Activated T-cell treated with anti-CD3 and anti-CD28 coated beads, Interleukin-2, amount 50 U/mL, for 72 hours (primary cell): ENCODE measurements around the gene TOMM40L. TPM values are rescaled to one million over a fixed set of nuclear protein-coding genes. Genes with fewer than 3 reads are reported as not detected.
"Not testable (repeated sequence)": the region's sequence is repeated elsewhere in the genome, so short reads cannot be mapped to it uniquely, and the experiment has no call there.

ENCODE experiments used
- ATAC-seq, 2 donors: fragments of 150-1000 bp; cut with Tn5 transposase; replicated peaks in 1 of 2; 2 replicates each; pipeline ENCODE4 v1.10.0; 2021; ENCODE audit warnings: moderate library complexity in 2 of 2, mild to moderate bottlenecking in 1 of 2
- DNase-seq, 2 donors: peaks; one replicate each; pipeline ENCODE4 v3.0.0; 2021 to 2022; ENCODE audit warnings: mixed read lengths in 1 of 2
- H3K27ac Mint-ChIP-seq: one replicate; pipeline ENCODE4 v1.8.0; 2022; ENCODE audit warnings: mild to moderate bottlenecking, moderate library complexity, mixed read lengths
- H3K27me3 Mint-ChIP-seq: one replicate; pipeline ENCODE4 v1.8.0; 2022; ENCODE audit warnings: low read depth, mixed read lengths
- H3K36me3 Mint-ChIP-seq, 2 donors: one replicate each; pipeline ENCODE4 v1.8.0; 2022; ENCODE audit warnings: mixed read lengths in 2 of 2, mild to moderate bottlenecking in 1 of 2; ENCODE audit not compliant: insufficient read depth in 2 of 2
- H3K4me1 Mint-ChIP-seq: one replicate; pipeline ENCODE4 v1.8.0; 2022; ENCODE audit warnings: low read depth, mixed read lengths
- H3K4me3 Mint-ChIP-seq, 2 donors: one replicate each; pipeline ENCODE4 v1.8.0; 2022; ENCODE audit warnings: mild to moderate bottlenecking in 2 of 2, mixed read lengths in 2 of 2, moderate library complexity in 2 of 2
- H3K9me3 Mint-ChIP-seq, 2 donors: one replicate each; pipeline ENCODE4 v1.8.0; 2022; ENCODE audit warnings: mixed read lengths in 2 of 2
- total RNA-seq, 2 donors: library from RNA; stranded (reverse); gene quantifications; one replicate each; pipeline ENCODE4 v1.2.3, GENCODE V29; 2022

Gene TOMM40L
- total RNA-seq, 2 donors from 2014 or later: 10.3 to 14.6 TPM

- no peak overlapping the region for H3K27ac Mint-ChIP-seq
- no peaks in the 10 kb centered on the region for H3K9me3 Mint-ChIP-seq
- H3K4me1 Mint-ChIP-seq: peaks cover 8% of the 10 kb centered on the region
- DNase-seq: no peak
- no peaks in the 10 kb centered on the region for H3K27me3 Mint-ChIP-seq
- ATAC-seq: no peak
- no peak overlapping the region for H3K4me3 Mint-ChIP-seq
- H3K36me3 Mint-ChIP-seq: no peaks in the 10 kb centered on the region
Observed at GRCh38 chr1:161233102-161233501, 7.2 kb downstream of the TOMM40L start.

- H3K27ac Mint-ChIP-seq: no peak overlapping the region
- no peak for DNase-seq
- no peak overlapping the region for H3K4me3 Mint-ChIP-seq
- no peaks in the 10 kb centered on the region for H3K9me3 Mint-ChIP-seq
- no peaks in the 10 kb centered on the region for H3K36me3 Mint-ChIP-seq
- no peaks in the 10 kb centered on the region for H3K4me1 Mint-ChIP-seq
- ATAC-seq: no peak
- H3K27me3 Mint-ChIP-seq: peaks cover 12% of the 10 kb centered on the region
Observed at GRCh38 chr1:161235957-161236775, 10.3 kb downstream of the TOMM40L start.

- no peak within 1 kb of the TSS for H3K27ac Mint-ChIP-seq
- ATAC-seq (no peak), DNase-seq (no peak)
- H3K36me3 Mint-ChIP-seq: no peaks in the 10 kb centered on the region
- H3K4me3 Mint-ChIP-seq: no peak within 1 kb of the TSS
- H3K27me3 Mint-ChIP-seq: peaks cover 21% of the 10 kb centered on the region
- no peaks in the 10 kb centered on the region for H3K9me3 Mint-ChIP-seq
- no peaks in the 10 kb centered on the region for H3K4me1 Mint-ChIP-seq
Observed at GRCh38 chr1:161238039-161238473, 12.2 kb downstream of the TOMM40L start, which contains the start of gene NR1I3. Gene NR1I3, minus strand, starts transcription at chr1:161238203. Its CDS starts 1,638 bp downstream, at chr1:161236565.

GRCh38 chr1:161241682-161242081 lies 15.8 kb downstream of the TOMM40L start:
- no peaks in the 10 kb centered on the region for H3K36me3 Mint-ChIP-seq

GRCh38 chr1:161242313-161242712 lies 16.5 kb downstream of the TOMM40L start:
- DNase-seq (no peak), ATAC-seq (no peak)
- H3K36me3 Mint-ChIP-seq: no peaks in the 10 kb centered on the region
- no peak overlapping the region for H3K27ac Mint-ChIP-seq
- no peaks in the 10 kb centered on the region for H3K4me1 Mint-ChIP-seq
- no peaks in the 10 kb centered on the region for H3K9me3 Mint-ChIP-seq
- peaks cover 21% of the 10 kb centered on the region for H3K27me3 Mint-ChIP-seq
- no peak overlapping the region for H3K4me3 Mint-ChIP-seq

More at GRCh38 chr1:161241682-161242081, 15.8 kb downstream of the TOMM40L start:
- Mint-ChIP-seq H3K27me3 (peaks cover 21% of the 10 kb centered on the region), H3K27ac (no peak overlapping the region), H3K4me1 (no peaks in the 10 kb centered on the region), H3K9me3 (no peaks in the 10 kb centered on the region), H3K4me3 (no peak overlapping the region)
- DNase-seq (no peak), ATAC-seq (no peak)

GRCh38 chr1:161244888-161245287 lies 19.0 kb downstream of the TOMM40L start:
- no peak overlapping the region for H3K27ac Mint-ChIP-seq
- no peaks in the 10 kb centered on the region for H3K4me1 Mint-ChIP-seq
- H3K36me3 Mint-ChIP-seq: peaks cover 0 to 3% of the 10 kb centered on the region in 2 donors
- H3K27me3 Mint-ChIP-seq: peaks cover 20% of the 10 kb centered on the region
- no peaks in the 10 kb centered on the region for H3K9me3 Mint-ChIP-seq
- no peak for DNase-seq
- no peak for ATAC-seq
- no peak overlapping the region for H3K4me3 Mint-ChIP-seq

GRCh38 chr1:161250100-161250499 lies 24.2 kb downstream of the TOMM40L start:
- ATAC-seq, H3K27ac Mint-ChIP-seq, H3K36me3 Mint-ChIP-seq, DNase-seq, H3K4me3 Mint-ChIP-seq, H3K9me3 Mint-ChIP-seq, H3K4me1 Mint-ChIP-seq, H3K27me3 Mint-ChIP-seq: not testable (repeated sequence)

GRCh38 chr1:161250829-161251228 lies 25.0 kb downstream of the TOMM40L start:
- Mint-ChIP-seq H3K4me3 (no peak overlapping the region), H3K4me1 (no peaks in the 10 kb centered on the region), H3K27me3 (peaks cover 7% of the 10 kb centered on the region), H3K9me3 (no peaks in the 10 kb centered on the region), H3K36me3 (peaks cover 4 to 6% of the 10 kb centered on the region in 2 donors), H3K27ac (no peak overlapping the region)
- no peak for DNase-seq
- ATAC-seq: no peak

GRCh38 chr1:161251579-161251978 lies 25.7 kb downstream of the TOMM40L start:
- no peak for DNase-seq

GRCh38 chr1:161255302-161255701 lies 29.4 kb downstream of the TOMM40L start:
- H3K9me3 Mint-ChIP-seq: peaks cover 6 to 11% of the 10 kb centered on the region in 2 donors
- peaks cover 43% of the 10 kb centered on the region for H3K27me3 Mint-ChIP-seq
- not testable (repeated sequence) for H3K4me3 Mint-ChIP-seq, H3K27ac Mint-ChIP-seq, DNase-seq, ATAC-seq
- peaks cover 19% of the 10 kb centered on the region for H3K4me1 Mint-ChIP-seq
- H3K36me3 Mint-ChIP-seq: peaks cover 16 to 20% of the 10 kb centered on the region in 2 donors

More at GRCh38 chr1:161251579-161251978, 25.7 kb downstream of the TOMM40L start:
- Mint-ChIP-seq H3K9me3 (no peaks in the 10 kb centered on the region), H3K4me3 (no peak overlapping the region), H3K27me3 (peaks cover 10% of the 10 kb centered on the region), H3K4me1 (no peaks in the 10 kb centered on the region), H3K36me3 (peaks cover 4 to 6% of the 10 kb centered on the region in 2 donors), H3K27ac (no peak overlapping the region)
- ATAC-seq: no peak

- not testable (repeated sequence) for DNase-seq, H3K4me3 Mint-ChIP-seq, ATAC-seq, H3K27ac Mint-ChIP-seq
- Mint-ChIP-seq H3K27me3 (peaks cover 51% of the 10 kb centered on the region), H3K36me3 (peaks cover 16 to 20% of the 10 kb centered on the region in 2 donors), H3K9me3 (peaks cover 6 to 11% of the 10 kb centered on the region in 2 donors), H3K4me1 (peaks cover 25% of the 10 kb centered on the region)
Observed at GRCh38 chr1:161255955-161256520, 30.2 kb downstream of the TOMM40L start.

GRCh38 chr1:161257109-161257508 lies 31.2 kb downstream of the TOMM40L start:
- not testable (repeated sequence) for ATAC-seq, DNase-seq, H3K4me3 Mint-ChIP-seq, H3K27ac Mint-ChIP-seq
- Mint-ChIP-seq H3K4me1 (peaks cover 25% of the 10 kb centered on the region), H3K27me3 (peaks cover 61% of the 10 kb centered on the region), H3K36me3 (peaks cover 16 to 20% of the 10 kb centered on the region in 2 donors), H3K9me3 (peaks cover 6 to 11% of the 10 kb centered on the region in 2 donors)
